Activated CD4-positive, alpha-beta memory T cell treated with anti-CD3 and anti-CD28 coated beads for 36 hours (primary cell): Measurements from ENCODE around the gene PDE4B. TPM values are rescaled to one million over a fixed set of nuclear protein-coding genes. Genes with fewer than 3 reads are reported as not detected.

ENCODE experiments used
- CTCF ChIA-PET: fragments of 350-600 bp; sonication (Branson Sonifier 250); formaldehyde crosslinking; loops from one replicate; lab custom pipeline; 2021; ENCODE audit warnings: antibody characterized with exemption, inconsistent platforms; lab: Charles Lee
- POLR2A ChIA-PET: fragments of 350-600 bp; sonication (Branson Sonifier 250); formaldehyde crosslinking; loops from one replicate; lab custom pipeline; 2021; ENCODE audit warnings: antibody characterized with exemption; lab: Charles Lee
- DNase-seq: peaks from one replicate; pipeline ENCODE4 v3.0.0-alpha.2; 2020
- H3K27ac Mint-ChIP-seq: one replicate; pipeline ENCODE4 v1.8.0; 2021; ENCODE audit warnings: mixed read lengths
- H3K27me3 Mint-ChIP-seq: one replicate; pipeline ENCODE4 v1.8.0; 2021; ENCODE audit warnings: mixed read lengths
- H3K36me3 Mint-ChIP-seq: one replicate; pipeline ENCODE4 v1.8.0; 2021; ENCODE audit warnings: mixed read lengths
- H3K4me1 Mint-ChIP-seq: one replicate; pipeline ENCODE4 v1.8.0; 2021; ENCODE audit warnings: low read depth, mixed read lengths
- H3K4me3 Mint-ChIP-seq: one replicate; pipeline ENCODE4 v1.8.0; 2021; ENCODE audit warnings: mild to moderate bottlenecking, mixed read lengths
- H3K9me3 Mint-ChIP-seq: one replicate; pipeline ENCODE4 v1.8.0; 2021; ENCODE audit warnings: mixed read lengths
- intact Hi-C: fragments of 100-400 bp; cut with micrococcal nuclease; formaldehyde crosslinking; loops from one replicate; pipeline ENCODE4 v1.15.1; 2023
- total RNA-seq, 2 experiments: library from RNA; stranded (reverse); gene quantifications; one replicate each; pipeline ENCODE4 v1.2.3, GENCODE V29; 2021

Gene PDE4B
- total RNA-seq, 2 experiments from 2014 or later = 34.7 to 38.3 TPM

- peak overlapping the region; percentile 72 for H3K4me3 Mint-ChIP-seq
- CTCF ChIA-PET = interaction anchor here (1.0 kb wide), 1 partner anchor 106 kb away, joined by 3 read pairs; no protein-coding TSS in a partner anchor
- H3K27ac Mint-ChIP-seq = peak overlapping the region; percentile 90
- H3K27me3 Mint-ChIP-seq = no peaks in the 10 kb centered on the region
- H3K4me1 Mint-ChIP-seq = peaks cover 74% of the 10 kb centered on the region
- POLR2A ChIA-PET = interaction anchor here (1.2 kb wide), 1 partner anchor 25 kb away, joined by 3 read pairs; no protein-coding TSS in a partner anchor
- no peaks in the 10 kb centered on the region for H3K9me3 Mint-ChIP-seq
- peaks cover 51% of the 10 kb centered on the region for H3K36me3 Mint-ChIP-seq
- DNase-seq = no peak
- intact Hi-C loops = loop anchor here (1.0 to 10.0 kb wide), 5 partner anchors 8 to 1273 kb away; no protein-coding TSS in a partner anchor
Measured at GRCh38 chr1:66339944-66340343, 547.2 kb downstream of the PDE4B start.

GRCh38 chr1:66341446-66342089, 548.9 kb downstream of the PDE4B start:
- ChIA-PET CTCF (interaction anchor here (0.8 to 7.0 kb wide), 10 partner anchors 6 to 105 kb away, joined by 3 to 41 read pairs (median 5); no protein-coding TSS in a partner anchor), POLR2A (interaction anchor here (0.6 to 7.3 kb wide), 6 partner anchors 6 to 95 kb away, joined by 3 to 108 read pairs (median 6); no protein-coding TSS in a partner anchor)
- Mint-ChIP-seq H3K27ac (peak overlapping the region; percentile 89), H3K4me1 (peaks cover 81% of the 10 kb centered on the region), H3K36me3 (peaks cover 46% of the 10 kb centered on the region), H3K9me3 (no peaks in the 10 kb centered on the region), H3K4me3 (peak overlapping the region; percentile 72), H3K27me3 (no peaks in the 10 kb centered on the region)
- DNase-seq = no peak
- intact Hi-C loops = loop anchor here (1.0 kb wide), 1 partner anchor 9 kb away; no protein-coding TSS in a partner anchor

- Mint-ChIP-seq H3K36me3 (peaks cover 35% of the 10 kb centered on the region), H3K27ac (peak overlapping the region; percentile 66), H3K4me3 (peak overlapping the region; percentile 58), H3K4me1 (peaks cover 79% of the 10 kb centered on the region), H3K27me3 (no peaks in the 10 kb centered on the region), H3K9me3 (no peaks in the 10 kb centered on the region)
- DNase-seq = no peak
- ChIA-PET POLR2A (interaction anchor here (1.2 to 7.3 kb wide), 5 partner anchors 8 to 95 kb away, joined by 5 to 108 read pairs (median 6); no protein-coding TSS in a partner anchor), CTCF (interaction anchor here (0.9 to 7.0 kb wide), 11 partner anchors 8 to 104 kb away, joined by 3 to 41 read pairs (median 4); no protein-coding TSS in a partner anchor)
- intact Hi-C loops = no loop called here
Measured at GRCh38 chr1:66342707-66343106, 550.0 kb downstream of the PDE4B start.

- Mint-ChIP-seq H3K27me3 (no peaks in the 10 kb centered on the region), H3K4me3 (peak overlapping the region; percentile 15), H3K4me1 (peaks cover 78% of the 10 kb centered on the region), H3K27ac (peak overlapping the region; percentile 66), H3K9me3 (no peaks in the 10 kb centered on the region), H3K36me3 (peaks cover 29% of the 10 kb centered on the region)
- no peak for DNase-seq
- POLR2A ChIA-PET = interaction anchor here (1.2 to 7.3 kb wide), 4 partner anchors 8 to 23 kb away, joined by 3 to 108 read pairs (median 11); no protein-coding TSS in a partner anchor
- intact Hi-C loops = no loop called here
- CTCF ChIA-PET = interaction anchor here (0.6 to 7.0 kb wide), 14 partner anchors 9 to 459 kb away, joined by 3 to 41 read pairs (median 4); no protein-coding TSS in a partner anchor
Measured at GRCh38 chr1:66343569-66344325, 551.1 kb downstream of the PDE4B start.

- no peak for DNase-seq
- Mint-ChIP-seq H3K27ac (peak overlapping the region; percentile 91), H3K4me3 (peak overlapping the region; percentile 47), H3K36me3 (peaks cover 19% of the 10 kb centered on the region), H3K4me1 (peaks cover 85% of the 10 kb centered on the region), H3K27me3 (no peaks in the 10 kb centered on the region), H3K9me3 (no peaks in the 10 kb centered on the region)
- intact Hi-C loops = loop anchor here (1.0 to 2.0 kb wide), 5 partner anchors 10 to 829 kb away; no protein-coding TSS in a partner anchor
- ChIA-PET POLR2A (interaction anchor here (0.7 to 7.3 kb wide), 14 partner anchors 11 to 822 kb away, joined by 3 to 108 read pairs (median 4); no protein-coding TSS in a partner anchor), CTCF (interaction anchor here (0.7 to 7.0 kb wide), 14 partner anchors 14 to 104 kb away, joined by 3 to 41 read pairs (median 6); no protein-coding TSS in a partner anchor)
Measured at GRCh38 chr1:66346057-66346795, 553.5 kb downstream of the PDE4B start.

GRCh38 chr1:66346873-66347272, 554.2 kb downstream of the PDE4B start:
- ChIA-PET POLR2A (interaction anchor here (0.7 to 7.3 kb wide), 15 partner anchors 12 to 822 kb away, joined by 3 to 108 read pairs (median 4); no protein-coding TSS in a partner anchor), CTCF (interaction anchor here (0.7 to 7.0 kb wide), 14 partner anchors 13 to 105 kb away, joined by 3 to 41 read pairs (median 4); no protein-coding TSS in a partner anchor)
- no peaks in the 10 kb centered on the region for H3K27me3 Mint-ChIP-seq
- DNase-seq = no peak
- H3K4me3 Mint-ChIP-seq = peak overlapping the region; percentile 47
- no peaks in the 10 kb centered on the region for H3K9me3 Mint-ChIP-seq
- peaks cover 85% of the 10 kb centered on the region for H3K4me1 Mint-ChIP-seq
- H3K36me3 Mint-ChIP-seq = peaks cover 14% of the 10 kb centered on the region
- peak overlapping the region; percentile 91 for H3K27ac Mint-ChIP-seq
- intact Hi-C loops = loop anchor here (1.0 to 2.0 kb wide), 5 partner anchors 11 to 828 kb away; no protein-coding TSS in a partner anchor

GRCh38 chr1:66348776-66349175, 556.1 kb downstream of the PDE4B start:
- ChIA-PET CTCF (interaction anchor here (1.5 to 2.6 kb wide), 2 partner anchors 16 to 67 kb away, joined by 4 to 10 read pairs; no protein-coding TSS in a partner anchor), POLR2A (interaction anchor here (0.6 to 4.0 kb wide), 5 partner anchors 15 to 74 kb away, joined by 3 to 70 read pairs (median 18); no protein-coding TSS in a partner anchor)
- no peak for DNase-seq
- no peaks in the 10 kb centered on the region for H3K27me3 Mint-ChIP-seq
- H3K4me3 Mint-ChIP-seq = no peak overlapping the region
- H3K4me1 Mint-ChIP-seq = peaks cover 92% of the 10 kb centered on the region
- intact Hi-C loops = no loop called here
- H3K27ac Mint-ChIP-seq = peak overlapping the region; percentile 83
- H3K36me3 Mint-ChIP-seq = peaks cover 24% of the 10 kb centered on the region
- no peaks in the 10 kb centered on the region for H3K9me3 Mint-ChIP-seq

GRCh38 chr1:66349242-66349641, 556.5 kb downstream of the PDE4B start:
- Mint-ChIP-seq H3K27ac (peak overlapping the region; percentile 83), H3K4me1 (peaks cover 93% of the 10 kb centered on the region), H3K4me3 (peak overlapping the region; percentile 65), H3K9me3 (no peaks in the 10 kb centered on the region), H3K27me3 (no peaks in the 10 kb centered on the region), H3K36me3 (peaks cover 24% of the 10 kb centered on the region)
- ChIA-PET CTCF (interaction anchor here (1.3 to 6.1 kb wide), 6 partner anchors 11 to 96 kb away, joined by 4 to 39 read pairs (median 10); no protein-coding TSS in a partner anchor), POLR2A (interaction anchor here (0.6 to 4.0 kb wide), 9 partner anchors 16 to 102 kb away, joined by 3 to 70 read pairs (median 4); no protein-coding TSS in a partner anchor)
- intact Hi-C loops = no loop called here
- DNase-seq = no peak

GRCh38 chr1:66350001-66350547, 557.4 kb downstream of the PDE4B start:
- peak; percentile 77 for DNase-seq
- CTCF ChIA-PET = interaction anchor here (0.9 to 6.1 kb wide), 17 partner anchors 8 to 107 kb away, joined by 3 to 39 read pairs (median 9); no protein-coding TSS in a partner anchor

GRCh38 chr1:66351478-66351877, 558.8 kb downstream of the PDE4B start:
- Mint-ChIP-seq H3K27me3 (no peaks in the 10 kb centered on the region), H3K9me3 (no peaks in the 10 kb centered on the region), H3K27ac (peak overlapping the region; percentile 83), H3K4me1 (peaks cover 93% of the 10 kb centered on the region), H3K36me3 (peaks cover 31% of the 10 kb centered on the region), H3K4me3 (peak overlapping the region; percentile 41)
- peak; percentile 54 for DNase-seq
- ChIA-PET POLR2A (interaction anchor here (0.7 to 4.0 kb wide), 17 partner anchors 9 to 1448 kb away, joined by 3 to 70 read pairs (median 9); no protein-coding TSS in a partner anchor), CTCF (interaction anchor here (0.9 to 6.1 kb wide), 15 partner anchors 8 to 104 kb away, joined by 3 to 39 read pairs (median 10); no protein-coding TSS in a partner anchor)
- intact Hi-C loops = loop anchor here (1.0 to 5.0 kb wide), 6 partner anchors 16 to 929 kb away; partner anchors contain the start of genes LEPR and LEPROT

More at GRCh38 chr1:66350001-66350547, 557.4 kb downstream of the PDE4B start:
- POLR2A ChIA-PET = interaction anchor here (0.9 to 4.0 kb wide), 18 partner anchors 7 to 1447 kb away, joined by 3 to 70 read pairs (median 8); no protein-coding TSS in a partner anchor
- H3K27ac Mint-ChIP-seq = peak overlapping the region; percentile 83
- H3K4me3 Mint-ChIP-seq = peak overlapping the region; percentile 65
- H3K36me3 Mint-ChIP-seq = peaks cover 25% of the 10 kb centered on the region
- no peaks in the 10 kb centered on the region for H3K9me3 Mint-ChIP-seq
- H3K27me3 Mint-ChIP-seq = no peaks in the 10 kb centered on the region
- H3K4me1 Mint-ChIP-seq = peaks cover 93% of the 10 kb centered on the region
- intact Hi-C loops = loop anchor here (1.0 to 5.0 kb wide), 7 partner anchors 9 to 928 kb away; partner anchors contain the start of genes LEPR and LEPROT
